ENCODE data around the gene SLC25A51.
"Not testable (repeated sequence)": the region's sequence is repeated elsewhere in the genome, so short reads cannot be mapped to it uniquely, and the experiment has no call there.

SLC25A51 gene

GRCh38 chr9:37919246-37919955 is 15.5 kb upstream of the SLC25A51 start:
- DNase-seq, result no peak

GRCh38 chr9:37918665-37919170 is 14.8 kb upstream of the SLC25A51 start:
- DNase-seq, result no peak

- DNase-seq, result no peak
These were observed 14.1 kb upstream of the SLC25A51 start for GRCh38 chr9:37917801-37918664.

- DNase-seq, result no peak
These were observed 13.4 kb upstream of the SLC25A51 start for GRCh38 chr9:37917313-37917731.

- DNase-seq, result no peak
These were observed 12.8 kb upstream of the SLC25A51 start for GRCh38 chr9:37916471-37917312.

GRCh38 chr9:37915911-37916470 is 12.1 kb upstream of the SLC25A51 start:
- DNase-seq, result no peak

- DNase-seq, result no peak
These were observed 10.9 kb upstream of the SLC25A51 start for GRCh38 chr9:37914701-37915358.

GRCh38 chr9:37914154-37914551 is 10.2 kb upstream of the SLC25A51 start:
- no peak for DNase-seq

GRCh38 chr9:37913480-37914153 is 9.7 kb upstream of the SLC25A51 start:
- peak; percentile 86 for DNase-seq

- no peak for DNase-seq
These were observed 7.3 kb upstream of the SLC25A51 start for GRCh38 chr9:37911271-37911681.

GRCh38 chr9:37910271-37910670 is 6.3 kb upstream of the SLC25A51 start:
- no peak for DNase-seq

- not testable (repeated sequence) for DNase-seq
These were observed 5.9 kb upstream of the SLC25A51 start for GRCh38 chr9:37909836-37910235.

GRCh38 chr9:37909326-37909725 is 5.4 kb upstream of the SLC25A51 start:
- DNase-seq, result no peak

GRCh38 chr9:37908698-37909186 is 4.8 kb upstream of the SLC25A51 start:
- DNase-seq, result peak; percentile 16

- no peak for DNase-seq
These were observed 4.4 kb upstream of the SLC25A51 start for GRCh38 chr9:37908283-37908682.

GRCh38 chr9:37906312-37907239 is 2.6 kb upstream of the SLC25A51 start:
- no peak for DNase-seq

GRCh38 chr9:37905776-37906175 is 1.8 kb upstream of the SLC25A51 start:
- DNase-seq, result no peak

- DNase-seq, result no peak
These were observed 1.2 kb upstream of the SLC25A51 start for GRCh38 chr9:37905131-37905505.

- DNase-seq, result no peak
These were observed 661 bp upstream of the SLC25A51 start for GRCh38 chr9:37904445-37905130.

Measured in activated CD4-positive, alpha-beta T cell treated with anti-CD3 and anti-CD28 coated beads, Interleukin-2, amount 50 U/mL, for 16 hours (primary cell).